Mesenteric fat pad (tissue), 1 donor: ENCODE results near the gene MTHFD2L. TPM values are rescaled to one million over a fixed set of nuclear protein-coding genes. Genes with fewer than 3 reads are reported as not detected.

Source experiments
- DNase-seq: peaks from one replicate; pipeline ENCODE4 v3.0.0-alpha.2; 2020; ENCODE audit warnings: low spot score
- total RNA-seq: library from RNA; stranded (reverse); fragmentation: NEBNext Ultra II Directional; extraction: Animal tissue kit (Norgen Biotek cat#: 25700); gene quantifications from one replicate; pipeline ENCODE4 v1.2.1, GENCODE V29; 2021
- donor health status: DM: yes; HTN: yes; CAD: no.

Gene MTHFD2L
- total RNA-seq, 1 donor from 2014 or later: 8.4 TPM

- no peak for DNase-seq
Observed at GRCh38 chr4:74297539-74297938, 139.6 kb downstream of the MTHFD2L start.

GRCh38 chr4:74304095-74304625, 146.2 kb downstream of the MTHFD2L start:
- no peak for DNase-seq

- DNase-seq: no peak
Observed at GRCh38 chr4:74305000-74305399, 147.1 kb downstream of the MTHFD2L start.

GRCh38 chr4:74307170-74307569, 149.3 kb downstream of the MTHFD2L start:
- DNase-seq: no peak

DNA sequence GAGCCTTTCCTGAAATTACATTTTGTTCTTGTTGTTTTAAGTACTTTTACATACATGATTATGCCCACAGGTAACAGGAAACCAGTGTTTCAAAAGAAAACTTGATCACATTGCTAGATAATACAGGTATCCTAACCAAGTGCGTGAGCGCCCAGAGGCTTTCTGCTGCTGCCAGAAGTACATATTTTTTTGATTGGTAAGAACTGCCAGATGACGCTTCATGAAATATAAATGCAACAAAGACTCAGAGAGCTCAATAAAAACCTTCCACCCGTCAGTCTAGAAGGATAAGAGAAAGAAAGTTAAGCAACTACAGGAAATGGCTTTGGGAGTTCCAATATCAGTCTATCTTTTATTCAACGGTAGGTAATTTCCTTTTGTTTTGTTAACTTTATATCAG, 150.3 kb downstream of the MTHFD2L start, which contains the start of gene EPGN:
EPGN (plus strand) TSS at position 256 of the 400 bp plus-strand sequence; CDS start at position 320, 64 bp downstream.
- no peak for DNase-seq

GRCh38 chr4:74309223-74309622, 151.3 kb downstream of the MTHFD2L start:
- DNase-seq: no peak

DNA sequence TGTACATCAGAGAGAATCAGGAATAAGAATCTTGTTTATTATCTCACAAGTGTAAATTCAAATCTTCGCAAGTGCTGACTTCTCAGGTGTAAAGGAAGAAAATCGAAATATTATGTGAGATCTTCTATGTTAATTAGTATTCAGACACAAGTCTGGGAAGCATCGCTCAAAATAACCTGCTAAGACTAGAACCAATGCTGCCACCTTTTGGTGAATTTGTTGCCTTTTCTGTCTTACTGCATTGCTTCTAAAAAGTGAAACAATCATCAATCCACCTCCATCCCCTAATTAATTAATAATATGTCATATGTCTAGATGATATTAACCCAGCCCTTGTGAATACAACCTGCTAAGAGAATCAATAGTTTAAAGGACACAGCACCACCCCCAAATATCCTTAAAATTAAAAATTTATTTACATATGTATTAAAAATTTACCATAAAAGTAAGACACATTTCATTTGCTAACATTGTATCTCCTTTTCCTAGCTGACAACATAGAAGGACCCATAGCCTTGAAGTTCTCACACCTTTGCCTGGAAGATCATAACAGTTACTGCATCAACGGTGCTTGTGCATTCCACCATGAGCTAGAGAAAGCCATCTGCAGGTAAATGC, 153.9 kb downstream of the MTHFD2L start:
- no peak for DNase-seq

GRCh38 chr4:74314329-74314728, 156.4 kb downstream of the MTHFD2L start:
- no peak for DNase-seq

DNA sequence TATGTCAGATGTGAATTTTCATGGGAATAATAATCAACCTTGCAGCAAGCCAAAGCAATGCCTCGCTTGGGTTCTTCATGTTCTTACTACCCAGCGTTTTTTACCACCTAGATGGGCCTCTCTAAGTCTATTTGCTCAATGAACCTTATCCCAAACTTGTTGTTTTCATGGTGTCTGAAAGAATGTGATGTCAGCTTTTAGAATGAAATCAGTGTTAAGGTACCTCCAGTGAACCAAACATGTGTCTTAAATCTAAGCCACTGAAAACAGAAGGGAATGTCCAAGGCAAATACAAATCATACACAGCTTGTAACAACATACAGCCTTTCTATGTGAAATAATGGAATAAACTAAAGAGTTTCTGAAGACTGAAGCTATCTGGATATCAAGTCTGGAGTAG, 157.0 kb downstream of the MTHFD2L start:
- DNase-seq: no peak

DNA sequence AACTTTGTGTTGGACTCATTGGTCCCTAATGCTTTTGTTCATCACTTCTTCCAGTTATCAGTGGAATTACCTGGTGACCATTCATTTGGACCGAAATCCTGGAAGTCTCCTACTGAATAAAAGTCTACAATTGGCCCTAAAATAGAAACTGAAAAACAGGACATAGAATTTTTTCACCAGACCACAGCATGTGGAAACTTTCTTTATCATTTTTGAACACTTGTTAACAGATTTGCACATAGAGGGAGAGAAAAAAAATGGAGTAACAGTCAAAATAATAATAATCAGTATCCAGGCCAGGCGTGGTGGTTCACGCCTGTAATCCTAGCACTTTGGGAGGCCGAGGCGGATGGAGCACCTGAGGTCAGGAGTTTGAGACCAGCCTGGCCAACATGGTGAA, 157.5 kb downstream of the MTHFD2L start:
- no peak for DNase-seq

- DNase-seq: no peak
Observed at GRCh38 chr4:74316397-74316796, 158.5 kb downstream of the MTHFD2L start.

DNA sequence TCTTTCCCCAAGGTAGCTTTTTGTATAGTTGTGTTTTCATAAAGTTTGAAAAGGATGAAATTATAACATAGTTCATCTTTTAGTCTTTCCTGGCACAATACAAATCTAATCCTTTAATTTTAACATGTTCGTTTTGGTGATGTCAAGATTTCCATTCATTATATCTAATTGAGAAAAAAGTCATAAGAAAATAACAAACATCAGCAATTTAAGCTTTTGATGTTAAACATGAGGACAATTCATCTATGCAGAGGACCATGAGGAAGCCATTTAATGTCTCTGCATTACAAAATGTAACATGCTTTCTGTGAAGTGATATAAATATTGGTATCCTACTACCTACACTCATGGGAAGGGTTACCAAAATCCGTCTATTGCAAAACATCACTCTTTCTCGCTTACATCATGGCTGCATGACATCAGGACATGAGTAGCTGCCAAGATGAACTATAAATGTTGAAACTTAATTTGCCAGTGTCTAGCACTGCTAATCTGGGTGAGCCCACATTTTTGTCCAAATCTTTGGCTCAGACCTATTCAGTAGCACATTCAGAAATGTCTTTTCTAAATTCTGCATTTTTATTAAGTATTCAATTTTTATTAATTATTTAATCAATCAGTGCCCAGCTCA, 159.8 kb downstream of the MTHFD2L start:
- DNase-seq: no peak

DNA sequence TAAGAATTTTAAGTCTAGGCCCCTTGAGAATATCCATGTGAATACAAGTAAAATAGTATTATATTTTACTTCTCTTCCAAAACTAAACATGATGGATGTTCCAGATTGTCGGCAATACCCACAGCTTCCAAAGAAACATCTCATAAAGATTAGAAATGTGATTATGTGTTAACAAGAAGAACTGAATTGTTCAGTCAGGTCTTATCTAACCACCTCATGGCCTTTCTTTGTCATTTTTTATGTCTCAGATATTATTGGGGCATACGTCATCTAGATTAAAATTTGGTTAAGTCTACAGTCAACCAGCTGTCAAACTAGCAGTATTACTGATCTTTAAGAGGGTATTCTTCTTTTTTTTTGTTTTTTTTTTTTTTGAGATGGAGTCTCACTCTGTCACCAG, 160.4 kb downstream of the MTHFD2L start:
- no peak for DNase-seq

DNA sequence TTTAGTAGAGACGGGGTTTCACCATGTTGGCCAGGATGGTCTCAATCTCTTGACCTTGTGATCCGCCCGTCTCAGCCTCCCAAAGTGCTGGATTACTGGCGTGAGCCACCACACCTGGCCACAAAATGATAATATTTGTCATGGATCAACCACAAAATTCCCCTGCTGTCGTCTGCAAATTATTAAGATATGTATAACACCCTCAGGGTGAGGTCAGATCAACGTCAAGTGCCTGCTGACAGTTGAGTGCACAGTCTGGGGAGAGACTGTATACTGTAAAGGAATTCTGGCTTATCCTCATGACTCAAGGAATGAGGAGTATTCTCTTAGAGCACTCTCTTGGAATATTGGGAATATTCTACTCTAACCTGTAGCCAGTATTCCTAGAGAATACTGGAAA, 161.6 kb downstream of the MTHFD2L start:
- DNase-seq: no peak

GRCh38 chr4:74320559-74321118, 162.7 kb downstream of the MTHFD2L start:
- no peak for DNase-seq

GRCh38 chr4:74322301-74322700, 164.4 kb downstream of the MTHFD2L start:
- DNase-seq: no peak

DNA sequence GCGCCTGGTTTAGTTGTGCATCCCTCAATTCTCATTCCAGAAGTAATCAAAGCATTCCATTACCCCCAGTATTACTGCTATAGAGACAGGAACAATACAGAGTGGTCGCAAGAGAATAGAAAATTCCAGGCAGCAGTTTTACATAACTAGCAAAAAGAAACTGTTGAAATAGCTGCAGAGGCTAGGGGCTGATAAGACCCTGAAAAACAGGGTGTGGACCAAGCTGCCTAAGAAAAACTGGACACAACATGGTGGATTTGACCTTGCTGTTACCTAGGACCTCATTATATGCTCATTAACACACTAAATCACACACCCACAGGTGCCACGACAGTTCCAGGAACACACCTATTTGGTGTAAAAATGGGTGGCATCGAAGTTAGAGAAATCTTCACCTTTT, 165.7 kb downstream of the MTHFD2L start:
- no peak for DNase-seq

GRCh38 chr4:74324262-74324661, 166.3 kb downstream of the MTHFD2L start:
- no peak for DNase-seq

- no peak for DNase-seq
Observed at GRCh38 chr4:74325886-74326285, 168.0 kb downstream of the MTHFD2L start.

- DNase-seq: no peak
Observed at GRCh38 chr4:74327762-74328161, 169.8 kb downstream of the MTHFD2L start.

DNA sequence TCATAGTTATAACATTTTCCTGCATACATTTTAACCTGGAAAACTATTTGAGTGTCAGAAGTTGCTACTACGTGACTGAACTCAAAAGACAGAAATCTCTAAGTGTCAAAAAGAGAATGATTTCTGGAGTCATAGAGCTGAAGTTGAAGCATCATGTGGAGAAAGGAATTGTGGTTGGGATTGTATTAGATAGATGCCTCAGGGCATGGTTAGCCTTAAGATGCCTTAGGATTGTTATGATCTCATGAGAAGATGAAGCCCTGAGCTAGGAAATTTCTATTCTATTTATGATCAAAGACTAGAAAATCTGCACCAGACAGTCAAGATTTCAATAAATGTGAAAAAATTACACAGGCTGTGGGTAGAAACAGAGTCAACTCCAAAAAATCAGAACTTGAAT, 170.6 kb downstream of the MTHFD2L start:
- DNase-seq: no peak

- DNase-seq: no peak
Observed at GRCh38 chr4:74329307-74329706, 171.4 kb downstream of the MTHFD2L start.
